ENCODE results near the gene P2RX3. TPM values are rescaled to one million over a fixed set of nuclear protein-coding genes. Genes with fewer than 3 reads are reported as not detected.

The P2RX3 gene
- total RNA-seq, 1 donor from 2014 or later = not detected

- no peak overlapping the region for H3K27ac Mint-ChIP-seq (ENCODE audit: unreplicated experiment)
- peaks cover 20% of the 10 kb centered on the region for H3K27me3 Mint-ChIP-seq (ENCODE audit: low read depth, unreplicated experiment)
- H3K4me1 ChIP-seq (ENCODE audit: insufficient read depth, low read length) = no peaks in the 10 kb centered on the region
- H3K27ac ChIP-seq (ENCODE audit: low read depth, low read length) = no peak overlapping the region
- no peak overlapping the region for H3K9ac ChIP-seq (ENCODE audit: low read length)
- H3K36me3 Mint-ChIP-seq (ENCODE audit: low read depth, unreplicated experiment) = no peaks in the 10 kb centered on the region
- DNase-seq (ENCODE audit: low read depth) = no peak
- peaks cover 5% of the 10 kb centered on the region for H3K27me3 ChIP-seq (ENCODE audit: insufficient read depth, low read length)
- no peak overlapping the region for H2AFZ ChIP-seq (ENCODE audit: low read depth, low read length)
- H3K4me3 ChIP-seq (ENCODE audit: insufficient read depth, low read depth, low read length) = no peak overlapping the region
- peaks cover 10% of the 10 kb centered on the region for H3K9me3 ChIP-seq (ENCODE audit: insufficient read depth, low read depth, low read length)
- H3K36me3 ChIP-seq (ENCODE audit: insufficient read depth, low read length) = no peaks in the 10 kb centered on the region
- H3K4me2 ChIP-seq (ENCODE audit: low read length) = no peak overlapping the region
- peaks cover 6% of the 10 kb centered on the region for H3K9me3 Mint-ChIP-seq (ENCODE audit: unreplicated experiment)
- no peak for FAIRE-seq
- no peaks in the 10 kb centered on the region for H4K20me1 ChIP-seq (ENCODE audit: insufficient read depth, low read length)
- no peak overlapping the region for H3K4me3 Mint-ChIP-seq (ENCODE audit: unreplicated experiment)
- TF ChIP-seq EZH2 (IDR thresholded peaks at IDR 0.05; ENCODE audit: insufficient read depth, low read length) (no peak), CTCF (IDR thresholded peaks at IDR 0.05; ENCODE audit: insufficient read depth, low read depth, low read length) (no peak)
- no peaks in the 10 kb centered on the region for H3K79me2 ChIP-seq (ENCODE audit: insufficient read depth, low read length)
- no peaks in the 10 kb centered on the region for H3K4me1 Mint-ChIP-seq (ENCODE audit: low read depth, unreplicated experiment)
Measured at GRCh38 chr11:57348636-57349313, 10.6 kb downstream of the P2RX3 start.

- Mint-ChIP-seq H3K27ac (ENCODE audit: unreplicated experiment) (no peak overlapping the region), H3K9me3 (ENCODE audit: unreplicated experiment) (peaks cover 6% of the 10 kb centered on the region), H3K27me3 (ENCODE audit: low read depth, unreplicated experiment) (peaks cover 21% of the 10 kb centered on the region), H3K36me3 (ENCODE audit: low read depth, unreplicated experiment) (no peaks in the 10 kb centered on the region), H3K4me1 (ENCODE audit: low read depth, unreplicated experiment) (no peaks in the 10 kb centered on the region), H3K4me3 (ENCODE audit: unreplicated experiment) (no peak overlapping the region)
- no peak overlapping the region for H3K27ac ChIP-seq (ENCODE audit: low read depth, low read length)
- no peak overlapping the region for H3K9ac ChIP-seq (ENCODE audit: low read length)
- peak overlapping the region; percentile 82 for H2AFZ ChIP-seq (ENCODE audit: low read depth, low read length)
- H3K4me1 ChIP-seq (ENCODE audit: insufficient read depth, low read length) = no peaks in the 10 kb centered on the region
- DNase-seq (ENCODE audit: low read depth) = no peak
- H4K20me1 ChIP-seq (ENCODE audit: insufficient read depth, low read length) = no peaks in the 10 kb centered on the region
- H3K27me3 ChIP-seq (ENCODE audit: insufficient read depth, low read length) = peaks cover 5% of the 10 kb centered on the region
- peak overlapping the region; percentile 59 for H3K4me2 ChIP-seq (ENCODE audit: low read length)
- TF ChIP-seq EZH2 (IDR thresholded peaks at IDR 0.05; ENCODE audit: insufficient read depth, low read length) (no peak), CTCF (IDR thresholded peaks at IDR 0.05; ENCODE audit: insufficient read depth, low read depth, low read length) (peak; percentile 51)
- FAIRE-seq = no peak
- H3K36me3 ChIP-seq (ENCODE audit: insufficient read depth, low read length) = no peaks in the 10 kb centered on the region
- H3K79me2 ChIP-seq (ENCODE audit: insufficient read depth, low read length) = no peaks in the 10 kb centered on the region
- no peak overlapping the region for H3K4me3 ChIP-seq (ENCODE audit: insufficient read depth, low read depth, low read length)
- H3K9me3 ChIP-seq (ENCODE audit: insufficient read depth, low read depth, low read length) = peaks cover 10% of the 10 kb centered on the region
Measured at GRCh38 chr11:57349491-57350274, 11.5 kb downstream of the P2RX3 start.

Data from astrocyte (in vitro differentiated cells and primary cell).